HG03439 (cell line): Measurements from ENCODE around the gene DDOST.

ENCODE experiments used
- ATAC-seq: cut with Tn5 transposase; IDR thresholded peaks from one replicate; pipeline ENCODE4 v1.9.1; 2021; ENCODE audit warnings: mild to moderate bottlenecking, moderate library complexity; ENCODE audit not compliant: unreplicated experiment

The DDOST gene

GRCh38 chr1:20663365-20663764 lies 2.2 kb upstream of the DDOST start:
- ATAC-seq, result no peak

DNA sequence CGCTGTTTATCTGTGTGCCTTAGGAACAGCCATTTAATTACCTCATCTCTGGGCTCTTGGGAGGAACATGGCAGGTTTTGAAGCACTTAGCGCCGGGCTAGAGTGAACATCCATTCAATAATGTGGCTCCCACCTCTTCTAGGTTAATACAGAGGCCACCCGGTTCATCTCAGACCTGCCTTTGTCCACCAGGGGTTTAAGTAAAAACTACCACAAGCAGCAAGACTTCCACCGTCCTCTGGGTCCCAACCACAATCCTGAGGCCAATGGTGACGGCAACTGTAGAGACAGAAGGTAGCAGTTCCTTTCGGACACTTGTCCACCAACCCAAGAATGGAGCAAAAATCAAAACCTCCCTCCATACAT lies 924 bp upstream of the DDOST start:
- no peak for ATAC-seq

GRCh38 chr1:20660847-20661206 lies 342 bp downstream of the DDOST start:
- ATAC-seq, result peak; percentile 17

DNA sequence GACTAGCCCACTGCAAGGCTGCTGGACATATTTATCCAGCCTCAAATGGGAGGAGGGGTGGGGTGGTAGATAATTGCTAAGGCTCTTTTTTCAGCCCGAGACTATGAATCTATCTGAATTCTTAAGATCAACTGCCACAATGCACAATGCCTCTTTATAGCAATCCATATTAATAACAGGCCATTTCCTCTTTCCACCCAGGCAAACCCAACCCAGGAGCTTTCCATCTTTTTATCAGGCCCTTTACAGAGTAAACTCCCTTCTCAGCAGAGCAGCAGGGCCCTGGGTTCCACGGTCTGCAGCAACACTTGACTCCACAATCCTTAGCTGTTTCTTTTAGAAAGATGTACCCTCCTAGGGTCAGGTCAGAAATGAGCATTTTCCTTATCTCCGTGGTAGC lies 806 bp downstream of the DDOST start:
- ATAC-seq, result no peak

GRCh38 chr1:20658166-20658915 lies 2.8 kb downstream of the DDOST start:
- ATAC-seq, result no peak

GRCh38 chr1:20657024-20657423 lies 4.1 kb downstream of the DDOST start:
- no peak for ATAC-seq

DNA sequence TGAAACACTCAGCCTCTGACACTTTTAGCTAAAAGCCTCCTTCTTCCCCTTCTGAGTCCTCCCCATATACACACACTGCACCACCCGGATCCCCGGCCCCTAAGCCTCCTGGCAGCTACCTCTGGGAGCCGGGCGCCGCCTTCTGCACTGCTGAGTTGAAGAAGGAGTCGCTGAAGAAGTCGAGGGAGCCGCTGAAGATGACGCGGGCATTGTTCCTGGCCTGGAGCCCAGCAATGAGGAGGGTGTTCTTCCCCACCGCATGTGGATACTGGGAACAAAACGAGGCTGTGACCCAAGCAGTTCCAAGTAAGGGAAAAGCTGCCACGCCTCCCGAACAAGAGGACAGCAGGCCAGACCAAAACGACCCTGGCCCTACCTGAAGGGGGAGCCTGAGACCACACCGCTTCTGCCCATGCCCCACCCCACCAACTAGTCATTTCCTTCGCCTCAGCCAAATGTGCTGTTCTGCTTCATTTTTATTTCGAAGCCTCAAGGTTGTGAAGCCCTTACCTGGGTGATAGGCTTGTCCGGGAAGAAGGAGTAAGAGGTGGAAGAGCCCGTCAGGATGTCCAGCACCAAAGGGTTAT lies 7.0 kb downstream of the DDOST start:
- ATAC-seq, result no peak

GRCh38 chr1:20652300-20652699 lies 8.9 kb downstream of the DDOST start:
- ATAC-seq, result no peak

GRCh38 chr1:20648946-20649345 lies 12.2 kb downstream of the DDOST start:
- ATAC-seq, result no peak

DNA sequence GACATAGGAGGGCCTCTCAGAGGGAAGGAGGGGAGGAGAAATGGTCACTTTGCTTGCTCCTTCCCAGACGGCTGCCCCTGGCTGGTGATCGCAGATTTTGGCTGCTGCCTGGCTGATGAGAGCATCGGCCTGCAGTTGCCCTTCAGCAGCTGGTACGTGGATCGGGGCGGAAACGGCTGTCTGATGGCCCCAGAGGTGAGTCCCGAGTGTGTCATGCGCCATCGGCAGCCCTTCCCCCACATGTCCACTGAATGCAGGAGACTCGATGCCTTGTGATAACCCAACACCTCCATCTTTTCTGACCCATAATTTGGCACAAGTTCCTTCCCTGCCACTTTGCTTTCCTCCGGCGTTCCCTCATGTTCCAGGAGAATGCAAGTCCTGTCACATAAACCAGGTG lies 12.7 kb downstream of the DDOST start:
- no peak for ATAC-seq

DNA sequence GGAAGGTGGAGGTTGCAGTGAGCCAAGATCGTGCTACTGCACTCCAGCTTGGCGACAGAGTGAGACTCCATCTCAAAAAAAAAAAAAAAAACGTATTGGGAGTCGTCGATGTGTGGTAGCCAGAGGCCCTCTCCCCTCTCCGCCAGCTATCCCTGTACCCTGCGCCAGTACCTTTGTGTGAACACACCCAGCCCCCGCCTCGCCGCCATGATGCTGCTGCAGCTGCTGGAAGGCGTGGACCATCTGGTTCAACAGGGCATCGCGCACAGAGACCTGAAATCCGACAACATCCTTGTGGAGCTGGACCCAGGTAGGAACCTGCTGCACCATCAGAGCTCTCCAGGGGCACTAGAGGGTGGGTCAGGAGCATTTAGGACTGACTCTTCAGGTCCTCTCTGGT lies 15.8 kb downstream of the DDOST start:
- no peak for ATAC-seq

DNA sequence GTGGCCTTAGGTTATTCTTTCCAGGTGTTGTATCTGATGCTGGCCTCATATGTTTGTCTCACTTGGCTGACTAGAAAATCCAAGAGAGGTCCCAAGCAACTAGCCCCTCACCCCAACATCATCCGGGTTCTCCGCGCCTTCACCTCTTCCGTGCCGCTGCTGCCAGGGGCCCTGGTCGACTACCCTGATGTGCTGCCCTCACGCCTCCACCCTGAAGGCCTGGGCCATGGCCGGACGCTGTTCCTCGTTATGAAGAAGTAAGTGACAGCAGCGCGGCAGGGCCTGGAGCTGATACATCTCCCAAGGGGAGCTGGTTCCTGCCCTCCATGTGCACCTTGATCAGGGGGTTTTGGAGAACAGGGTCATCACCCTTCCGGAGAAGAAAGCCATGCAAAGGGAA lies 16.8 kb downstream of the DDOST start:
- no peak for ATAC-seq

GRCh38 chr1:20643080-20643479 lies 18.1 kb downstream of the DDOST start:
- ATAC-seq, result no peak

- no peak for ATAC-seq
Observed at GRCh38 chr1:20641975-20642374, 19.2 kb downstream of the DDOST start.

DNA sequence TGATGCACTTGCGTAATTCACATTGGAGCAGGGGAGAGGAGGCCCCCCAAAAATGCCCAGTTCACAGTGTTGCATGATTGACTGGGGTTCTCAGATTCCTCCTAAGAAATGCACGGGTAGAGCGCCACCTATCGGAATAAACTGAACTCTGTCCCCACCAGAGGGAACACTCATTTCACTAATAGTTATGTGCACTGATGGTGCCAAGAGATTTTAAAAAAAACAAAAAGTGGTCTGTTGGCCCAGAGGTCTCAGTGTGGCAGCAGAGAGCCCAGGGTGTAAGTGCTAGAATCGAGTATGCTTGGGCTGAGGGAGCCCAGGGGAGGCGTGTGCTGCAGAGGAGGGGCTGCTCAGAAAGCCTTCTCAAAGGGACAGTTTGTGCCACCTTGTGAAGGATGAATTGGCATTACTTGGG lies 21.0 kb downstream of the DDOST start:
- no peak for ATAC-seq

GRCh38 chr1:20636785-20637347 lies 24.3 kb downstream of the DDOST start:
- ATAC-seq, result no peak

DNA sequence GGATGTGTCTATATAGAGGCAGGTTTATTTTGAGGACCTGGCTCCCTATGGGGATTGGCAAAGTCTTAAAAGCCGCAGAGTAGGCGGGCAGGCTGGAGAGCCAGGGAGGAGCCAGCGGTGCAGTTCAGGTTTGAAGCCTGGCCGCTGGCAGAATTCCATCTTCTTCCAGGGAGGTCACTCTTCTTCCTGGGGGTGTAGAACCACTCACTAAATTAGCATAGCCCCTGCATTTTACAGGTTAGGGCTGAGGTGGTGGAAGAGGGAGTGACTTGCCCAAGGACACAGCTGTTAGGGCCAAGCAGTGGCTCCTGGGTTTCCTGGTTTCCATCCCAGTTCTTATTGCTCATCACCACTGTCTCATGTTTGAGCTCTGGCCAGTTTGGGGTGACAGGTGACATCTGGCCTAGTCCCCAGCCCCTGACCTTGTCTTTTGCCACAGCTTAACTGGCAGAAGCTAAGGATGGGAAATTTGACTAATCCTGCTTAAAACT lies 26.5 kb downstream of the DDOST start:
- ATAC-seq, result no peak

DNA sequence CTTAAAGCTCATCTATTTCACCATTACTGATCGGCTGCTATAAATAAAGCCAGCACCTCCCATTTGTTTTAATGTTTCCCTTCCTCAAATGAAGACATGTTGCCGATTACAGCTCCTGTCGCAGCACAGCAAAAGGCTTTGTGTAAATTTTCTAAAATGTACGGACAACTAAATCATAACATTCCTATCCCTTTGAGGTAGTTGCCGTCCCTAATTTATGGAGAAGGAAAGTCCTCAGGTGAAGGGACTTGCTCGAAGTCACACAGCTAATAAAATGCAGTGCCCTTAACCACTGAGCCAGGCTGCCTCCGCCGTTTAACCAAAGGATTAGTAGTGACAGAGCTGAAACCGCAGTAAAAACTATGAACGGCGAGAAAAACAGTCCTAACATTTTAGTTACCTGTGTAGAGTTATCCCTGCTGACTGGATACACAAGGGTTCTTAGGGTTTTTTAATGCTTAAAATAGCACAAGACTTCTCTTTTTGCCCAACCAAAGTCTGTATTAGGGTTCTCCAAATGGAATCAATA lies 27.0 kb downstream of the DDOST start:
- ATAC-seq, result no peak

- peak; percentile 59 for ATAC-seq
Observed at GRCh38 chr1:20633190-20634064, 27.7 kb downstream of the DDOST start, which contains the start of gene PINK1. Gene PINK1 (plus strand): TSS chr1:20633458. CDS start chr1:20633549, 91 bp downstream.

GRCh38 chr1:20632386-20632785 lies 28.8 kb downstream of the DDOST start:
- no peak for ATAC-seq

DNA sequence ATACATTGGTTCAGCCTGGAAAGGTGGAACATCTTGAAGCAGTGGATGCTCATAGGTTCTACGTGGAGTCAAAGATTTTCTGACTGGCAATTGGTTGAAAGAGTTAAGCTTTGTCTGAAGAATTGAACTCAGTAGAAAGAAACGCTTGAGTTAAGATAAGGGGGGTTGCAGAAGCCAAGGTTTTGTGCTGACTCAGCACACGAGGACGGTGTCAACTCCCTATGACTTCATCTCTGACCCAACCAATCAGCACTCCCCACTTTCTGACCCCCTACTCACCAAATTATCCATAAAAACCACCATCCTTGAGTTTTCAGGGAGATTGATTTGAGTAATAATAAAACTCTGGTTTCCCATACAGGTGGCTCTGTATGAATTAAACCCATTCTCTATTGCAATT lies 30.4 kb downstream of the DDOST start:
- no peak for ATAC-seq
